B cell (primary cell): ENCODE results near the gene ZBED4. TPM values are rescaled to one million over a fixed set of nuclear protein-coding genes. Genes with fewer than 3 reads are reported as not detected.

Source experiments
- ATAC-seq: fragments of 200-7000 bp; cut with Tn5 transposase; one replicate; pipeline ENCODE4 v1.10.0; 2021; ENCODE audit warnings: low read depth, mild to moderate bottlenecking, moderate number of reproducible peaks, moderate library complexity
- CTCF ChIA-PET: fragments of 350-600 bp; sonication (Branson Sonifier 250); formaldehyde crosslinking; loops from one replicate; lab custom pipeline; 2021; ENCODE audit warnings: antibody characterized with exemption, inconsistent platforms; lab: Charles Lee
- POLR2A ChIA-PET: fragments of 350-600 bp; sonication (Branson Sonifier 250); formaldehyde crosslinking; loops from one replicate; lab custom pipeline; 2021; ENCODE audit warnings: antibody characterized with exemption; lab: Charles Lee
- DNase-seq: peaks from one replicate; pipeline ENCODE4 v3.0.0; 2013
- H2AFZ ChIP-seq: 2 replicates; pipeline ENCODE4 v1.6.1; 2012; ENCODE audit warnings: mild to moderate bottlenecking, low read depth, low read length; ENCODE audit not compliant: insufficient read depth, poor library complexity, severe bottlenecking
- H3K27ac ChIP-seq, 2 donors: 1 replicate in 1 of 2; 2 replicates in 1 of 2; pipeline ENCODE4 v1.5.1; 2012 to 2013; ENCODE audit warnings: low read length in 2 of 2, mild to moderate bottlenecking in 2 of 2, moderate library complexity in 1 of 2
- H3K27me3 ChIP-seq, 4 experiments: fragments of 200-600 bp in 1 of 4; sonication (generic) in 1 of 4; replicated peaks in 1 of 4; 1 replicate in 2 of 4; 2 replicates in 2 of 4; pipeline versions ENCODE4 v1.6.1 to v1.7.0; 2013 to 2016; ENCODE audit warnings: low read length in 3 of 4, mild to moderate bottlenecking in 2 of 4, mixed read lengths in 1 of 4, moderate library complexity in 1 of 4; ENCODE audit not compliant: insufficient read depth in 4 of 4, control insufficient read depth in 3 of 4; ENCODE audit errors: control extremely low read depth in 1 of 4
- H3K36me3 ChIP-seq, 2 experiments: replicated peaks in 1 of 2; 1 replicate in 1 of 2; 2 replicates in 1 of 2; pipeline versions ENCODE4 v1.6.1 to v1.7.1; 2013; ENCODE audit warnings: low read length in 1 of 2; ENCODE audit not compliant: insufficient read depth in 2 of 2, control insufficient read depth in 1 of 2; ENCODE audit errors: control extremely low read depth in 1 of 2, extremely low read depth in 1 of 2
- H3K4me1 ChIP-seq, 2 donors: fragments of 200-600 bp in 1 of 2; sonication (generic) in 1 of 2; 1 replicate in 1 of 2; 2 replicates in 1 of 2; pipeline versions ENCODE4 v1.5.1 to v1.6.1; 2013 to 2017; ENCODE audit warnings: low read length in 2 of 2; ENCODE audit not compliant: control insufficient read depth in 2 of 2, insufficient read depth in 2 of 2
- H3K4me2 ChIP-seq: replicated peaks from 2 replicates; pipeline ENCODE3; 2012; ENCODE audit warnings: mild to moderate bottlenecking, low read depth, low read length; ENCODE audit not compliant: poor library complexity, severe bottlenecking
- H3K4me3 ChIP-seq, 5 experiments: fragments of 200-600 bp in 1 of 5; sonication (generic) in 1 of 5; 1 replicate in 3 of 5; 2 replicates in 2 of 5; pipeline versions ENCODE4 v1.5.1 to v1.7.0; 2011 to 2016; ENCODE audit warnings: low read length in 4 of 5, mild to moderate bottlenecking in 4 of 5, low read depth in 2 of 5, control low read depth in 1 of 5, moderate library complexity in 1 of 5; ENCODE audit not compliant: insufficient read depth in 1 of 5; ENCODE audit errors: control extremely low read depth in 1 of 5, extremely low read depth in 1 of 5
- H3K79me2 ChIP-seq: fragments of 200-600 bp; sonication (generic); one replicate; pipeline ENCODE4 v1.6.0; 2016; ENCODE audit warnings: low read length; ENCODE audit not compliant: control insufficient read depth, insufficient read depth
- H3K9ac ChIP-seq: fragments of 200-600 bp; sonication (generic); 2 replicates; pipeline ENCODE4 v1.6.1; 2017; ENCODE audit warnings: mild to moderate bottlenecking, low read length, moderate library complexity
- H3K9me3 ChIP-seq, 3 donors: one replicate each; pipeline versions ENCODE4 v1.6.1 to v1.7.1; 2013; ENCODE audit warnings: low read length in 2 of 3; ENCODE audit not compliant: control insufficient read depth in 2 of 3, insufficient read depth in 1 of 3; ENCODE audit errors: control extremely low read depth in 1 of 3
- H4K20me1 ChIP-seq: 2 replicates; pipeline ENCODE4 v1.6.0; 2012; ENCODE audit warnings: mild to moderate bottlenecking, low read length; ENCODE audit not compliant: insufficient read depth, control insufficient read depth, poor library complexity, severe bottlenecking
- H3K27ac Mint-ChIP-seq: one replicate; pipeline ENCODE4 v1.8.0; 2021; ENCODE audit warnings: mixed read lengths
- H3K27me3 Mint-ChIP-seq: one replicate; pipeline ENCODE4 v1.8.0; 2021; ENCODE audit warnings: mixed read lengths
- H3K4me1 Mint-ChIP-seq: one replicate; pipeline ENCODE4 v1.8.0; 2021; ENCODE audit warnings: mixed read lengths
- H3K4me3 Mint-ChIP-seq: one replicate; pipeline ENCODE4 v1.8.0; 2021; ENCODE audit warnings: mixed read lengths
- H3K9me3 Mint-ChIP-seq: one replicate; pipeline ENCODE4 v1.8.0; 2022; ENCODE audit warnings: mixed read lengths; ENCODE audit not compliant: insufficient read depth
- CTCF ChIP-seq: fragments of 200-600 bp; IDR thresholded peaks from one replicate; pipeline ENCODE4 v1.8.0; 2022; ENCODE audit warnings: antibody characterized with exemption, mild to moderate bottlenecking
- EZH2 ChIP-seq: IDR thresholded peaks from 2 replicates; pipeline ENCODE4 v1.6.1; 2012; ENCODE audit warnings: borderline replicate concordance, low read depth, mild to moderate bottlenecking, moderate library complexity, low read length; ENCODE audit not compliant: insufficient read depth, poor library complexity, severe bottlenecking
- WGBS: methylation state at CpG from one replicate; pipeline ENCODE4 v1.1.5; 2013; ENCODE audit warnings: missing lambda C conversion rate; ENCODE audit not compliant: insufficient coverage; 5-methylcytosine and 5-hydroxymethylcytosine counted together
- intact Hi-C: fragments of 100-400 bp; cut with micrococcal nuclease; formaldehyde crosslinking; loops from one replicate; pipeline ENCODE4 v1.10.0; 2022
- polyA plus RNA-seq: library from polyadenylated mRNA; depleted of rRNA; stranded (reverse); fragments of >200 nt; gene quantifications from 2 replicates; pipeline ENCODE4 v1.2.3, GENCODE V29; 2012
- total RNA-seq, 2 donors: library from RNA; stranded (reverse); fragments of 120-200 nt in 1 of 2; gene quantifications; 1 replicate in 1 of 2; 2 replicates in 1 of 2; pipeline versions ENCODE4 v1.2.3 to v1.2.4, GENCODE V29; 2013 to 2022

ZBED4 gene
- total and polyA plus RNA-seq, 2 donors (not counting 1 experiment from before 2014, with no cell fraction given), result 5.9 to 14.6 TPM

- DNase-seq, result no peak
- peaks cover 47% of the 10 kb centered on the region for H4K20me1 ChIP-seq
- no peak overlapping the region for H3K4me2 ChIP-seq
- peaks cover 91% of the 10 kb centered on the region for H3K79me2 ChIP-seq
- ChIA-PET CTCF (no interaction called here), POLR2A (no interaction called here)
- intact Hi-C loops, result no loop called here
- H3K27ac Mint-ChIP-seq, result no peak overlapping the region
- H3K4me1 Mint-ChIP-seq, result peaks cover 23% of the 10 kb centered on the region
- H3K27ac ChIP-seq, result no peak overlapping the region
- H3K9me3 Mint-ChIP-seq, result no peaks in the 10 kb centered on the region
- H3K4me1 ChIP-seq, result peaks cover 4 to 7% of the 10 kb centered on the region in 2 donors
- no peak overlapping the region for H3K4me3 ChIP-seq
- ATAC-seq, result no peak
- H3K36me3 ChIP-seq, result peaks cover 0 to 3% of the 10 kb centered on the region in 2 experiments
- H3K4me3 Mint-ChIP-seq, result no peak overlapping the region
- H3K27me3 ChIP-seq, result no peaks in the 10 kb centered on the region
- H2AFZ ChIP-seq, result no peak overlapping the region
- no peak overlapping the region for H3K9ac ChIP-seq
- H3K27me3 Mint-ChIP-seq, result no peaks in the 10 kb centered on the region
- H3K9me3 ChIP-seq, result peaks cover 0 to 8% (median 0%) of the 10 kb centered on the region in 3 donors
- TF ChIP-seq EZH2 (no peak), CTCF (no peak)
- 100% methylated on average over 1 of the region's 7 CpGs for WGBS
Measured at GRCh38 chr22:49877642-49878041, 24.0 kb downstream of the ZBED4 start.

GRCh38 chr22:49878206-49878605 is 24.6 kb downstream of the ZBED4 start:
- Histone ChIP-seq H2AFZ (no peak overlapping the region), H3K9ac (no peak overlapping the region), H3K79me2 (peaks cover 92% of the 10 kb centered on the region), H3K4me2 (no peak overlapping the region), H3K4me3 (no peak overlapping the region), H3K9me3 (peaks cover 0 to 8% (median 0%) of the 10 kb centered on the region in 3 donors), H3K4me1 (peaks cover 4 to 7% of the 10 kb centered on the region in 2 donors), H3K27ac (no peak overlapping the region), H4K20me1 (peaks cover 46% of the 10 kb centered on the region), H3K36me3 (peaks cover 2 to 3% of the 10 kb centered on the region in 2 experiments), H3K27me3 (no peaks in the 10 kb centered on the region)
- Mint-ChIP-seq H3K9me3 (no peaks in the 10 kb centered on the region), H3K4me1 (peaks cover 23% of the 10 kb centered on the region), H3K4me3 (no peak overlapping the region), H3K27me3 (no peaks in the 10 kb centered on the region), H3K27ac (no peak overlapping the region)
- intact Hi-C loops, result no loop called here
- DNase-seq (no peak), ATAC-seq (no peak)
- TF ChIP-seq EZH2 (no peak), CTCF (no peak)
- no CpG with 5 or more reads among the region's 8 CpGs for WGBS
- POLR2A ChIA-PET, result interaction anchor here (0.6 kb wide), 1 partner anchor 23 kb away, joined by 4 read pairs; no protein-coding TSS in a partner anchor
- CTCF ChIA-PET, result interaction anchor here (0.6 kb wide), 1 partner anchor 152 kb away, joined by 3 read pairs; no protein-coding TSS in a partner anchor
